NCI-H524 treated with DMSO at 0.1 percent for 48 hours (cell line): ENCODE results near the gene SH3RF2.
A peak's percentile ranks its signal among the peaks of the same experiment; 100 is the strongest.
"Not testable (repeated sequence)": the region's sequence is repeated elsewhere in the genome, so short reads cannot be mapped to it uniquely, and the experiment has no call there.

Experiments used
- DNase-seq: peaks from one replicate; lab custom pipeline; 2025; lab: John Stamatoyannopoulos, UW

SH3RF2 gene

GRCh38 chr5:145948047-145948446, 11.7 kb downstream of the SH3RF2 start:
- no peak for DNase-seq

- DNase-seq: no peak
Observed at GRCh38 chr5:145948921-145949320, 12.5 kb downstream of the SH3RF2 start.

DNA sequence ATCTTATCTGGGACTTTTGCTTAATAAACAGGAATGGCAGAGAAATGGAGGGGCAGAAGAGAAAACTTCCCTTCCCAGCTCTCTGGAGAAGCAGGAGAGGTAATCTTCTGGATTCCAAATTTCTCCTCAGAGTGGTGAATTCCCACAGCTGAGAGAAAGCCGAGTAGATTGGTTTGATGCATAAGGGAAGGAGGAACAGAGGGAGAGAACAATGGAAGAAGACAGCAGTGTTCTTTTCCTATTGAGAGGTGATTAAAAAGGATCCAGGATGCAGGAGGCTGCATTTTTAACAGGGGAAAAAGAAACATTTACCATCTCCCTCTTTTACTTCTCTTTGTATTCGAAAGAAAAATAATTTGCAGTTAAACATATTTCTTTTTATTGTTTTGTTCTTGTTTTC, 13.1 kb downstream of the SH3RF2 start:
- no peak for DNase-seq

DNA sequence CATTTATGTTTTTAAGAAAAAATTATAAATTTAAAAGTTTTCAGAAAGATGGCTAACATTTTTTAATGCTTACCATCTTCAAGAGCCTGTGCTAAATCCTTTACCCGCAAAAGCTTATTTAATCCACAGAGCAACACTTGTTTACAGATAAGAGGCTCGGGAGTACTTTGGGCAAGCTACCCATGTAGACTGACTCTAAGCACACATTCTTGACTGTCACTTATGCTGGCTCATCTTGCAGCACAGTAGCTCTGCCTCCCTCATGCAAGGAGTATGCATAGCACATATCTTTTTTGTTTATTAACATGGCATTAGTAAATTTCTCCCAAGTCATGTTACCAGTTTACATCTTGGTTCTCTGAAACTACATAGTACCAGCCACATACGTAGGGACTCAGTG, 14.7 kb downstream of the SH3RF2 start:
- peak; percentile 46 for DNase-seq

- DNase-seq: no peak
Observed at GRCh38 chr5:145953202-145953601, 16.8 kb downstream of the SH3RF2 start.

DNA sequence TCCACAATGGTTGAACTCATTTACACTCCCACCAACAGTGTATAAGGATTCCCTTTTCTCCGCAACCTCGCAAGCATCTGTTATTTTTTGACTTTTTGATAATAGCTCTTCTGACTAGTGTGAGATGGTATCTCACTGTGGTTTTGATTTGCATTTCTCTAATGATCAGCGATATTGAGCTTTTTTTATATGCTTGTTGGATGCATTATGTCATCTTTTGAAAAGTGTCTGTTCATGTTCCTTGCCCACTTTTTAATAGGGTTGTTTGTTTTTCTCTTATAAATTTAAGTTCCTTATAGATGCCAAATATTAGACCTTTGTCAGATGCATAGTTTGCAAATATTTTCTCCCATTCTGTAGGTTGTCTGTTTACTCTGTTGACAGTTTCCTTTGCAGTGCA, 17.8 kb downstream of the SH3RF2 start:
- not testable (repeated sequence) for DNase-seq

DNA sequence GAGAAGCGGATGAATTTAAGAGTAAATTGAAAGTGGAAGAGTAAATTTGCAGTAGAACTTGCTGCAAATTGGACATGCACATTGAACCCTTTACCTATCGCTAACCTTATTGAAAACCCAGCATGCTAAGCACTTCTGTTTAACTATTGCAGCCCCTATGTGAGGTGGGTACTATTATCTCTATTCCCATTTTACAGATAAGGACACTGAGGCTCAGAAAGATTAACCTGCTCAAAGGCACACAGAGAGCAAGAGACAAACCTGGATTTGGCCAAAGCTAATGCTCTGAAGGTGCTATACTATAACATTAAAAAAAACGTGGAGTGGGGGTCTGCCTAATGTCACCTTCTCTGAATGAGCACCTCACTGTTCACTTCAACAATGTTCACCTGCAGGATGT, 21.0 kb downstream of the SH3RF2 start:
- DNase-seq: no peak

GRCh38 chr5:145958436-145958835, 22.1 kb downstream of the SH3RF2 start:
- no peak for DNase-seq

- DNase-seq: no peak
Observed at GRCh38 chr5:145960166-145960565, 23.8 kb downstream of the SH3RF2 start.

DNA sequence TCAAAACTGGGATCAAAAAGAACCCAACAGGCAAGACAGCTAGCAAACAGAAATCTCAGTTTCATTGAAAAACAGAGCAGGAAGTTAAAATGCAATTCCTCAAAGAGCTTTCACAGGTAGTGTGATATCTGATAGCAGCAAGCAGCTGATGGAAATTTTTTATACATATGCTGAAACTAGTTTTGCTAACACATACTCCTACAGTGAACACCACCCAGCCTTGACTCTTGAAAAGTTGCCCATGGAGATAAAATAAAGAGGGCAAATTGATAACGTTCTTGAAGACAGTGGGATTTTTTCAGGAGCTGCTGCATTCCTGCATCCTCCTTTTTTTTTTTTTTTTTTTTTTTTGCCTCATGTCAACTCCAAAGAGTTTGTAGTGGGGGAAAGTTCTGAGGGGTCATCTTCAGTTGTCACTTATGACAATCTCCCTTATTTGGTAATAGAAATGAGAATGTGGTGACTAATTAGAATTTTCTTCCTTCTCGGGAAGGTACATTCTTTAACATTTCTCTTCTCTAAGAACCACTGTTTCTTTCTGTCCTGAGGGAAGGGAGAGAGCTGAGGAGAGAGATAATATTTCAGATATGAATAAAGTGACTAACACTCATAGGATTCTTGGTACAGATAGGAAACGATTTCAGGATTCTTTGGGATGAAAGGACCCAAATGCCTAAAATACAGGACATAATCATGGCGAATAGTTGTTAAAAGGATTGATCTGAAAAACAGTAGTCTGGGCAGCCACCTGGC, 24.6 kb downstream of the SH3RF2 start:
- DNase-seq: no peak

DNA sequence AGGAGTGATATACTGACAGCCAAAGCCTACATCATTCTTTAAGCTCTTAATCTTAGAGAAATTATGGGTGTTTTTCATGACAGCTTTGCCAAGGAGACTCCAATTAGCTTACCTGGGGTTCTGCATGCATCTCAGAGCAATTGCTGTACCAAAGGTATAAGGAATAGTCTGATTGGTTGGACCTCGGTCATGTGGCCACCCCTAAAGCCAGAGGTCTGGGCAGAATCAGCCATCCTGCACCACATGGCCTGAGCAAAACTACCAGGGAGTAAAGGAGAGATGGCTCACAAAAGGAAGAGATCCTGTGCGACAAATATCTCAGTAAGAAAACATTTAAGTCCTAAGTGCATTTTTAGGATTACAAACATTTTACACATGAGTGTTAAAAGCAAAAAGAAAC, 25.6 kb downstream of the SH3RF2 start:
- no peak for DNase-seq

DNA sequence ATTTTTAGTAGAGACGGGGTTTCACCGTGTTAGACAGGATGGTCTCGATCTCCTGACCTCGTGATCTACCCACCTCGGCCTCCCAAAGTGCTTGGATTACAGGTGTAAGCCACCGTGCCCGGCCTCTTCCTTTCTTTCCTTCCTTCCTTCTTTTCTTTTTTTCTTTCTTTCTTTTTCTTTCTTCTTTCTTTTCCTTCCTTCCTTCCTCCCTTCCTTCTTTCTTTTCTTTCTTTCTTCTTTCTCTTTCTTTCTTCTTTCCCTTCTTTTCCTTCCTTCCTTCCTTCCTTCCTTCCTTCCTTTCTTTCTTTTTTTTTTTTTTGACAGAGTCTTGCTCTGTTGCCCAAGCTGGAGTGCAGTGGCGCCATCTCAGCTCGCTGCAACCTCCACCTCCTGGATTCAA, 27.6 kb downstream of the SH3RF2 start:
- DNase-seq: not testable (repeated sequence)

DNA sequence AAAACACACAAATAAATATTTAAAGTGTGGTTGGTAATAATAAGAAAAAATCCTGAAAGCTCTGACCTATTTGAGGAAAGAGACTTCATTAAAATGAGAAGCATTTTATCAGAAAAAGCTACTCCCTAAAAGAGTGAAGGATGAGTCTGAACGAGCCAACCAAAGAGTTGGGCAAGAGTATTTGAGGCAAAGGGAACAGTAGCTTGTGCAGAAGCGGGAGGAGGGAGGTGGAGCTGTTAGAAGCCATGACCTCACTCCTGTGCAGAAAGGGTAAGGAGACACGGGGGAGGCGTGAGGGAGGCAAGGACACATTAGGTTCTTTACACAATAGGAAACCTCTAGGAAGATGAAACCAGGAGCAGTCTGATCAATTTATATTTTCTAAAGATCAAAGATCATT, 29.4 kb downstream of the SH3RF2 start:
- DNase-seq: no peak

DNA sequence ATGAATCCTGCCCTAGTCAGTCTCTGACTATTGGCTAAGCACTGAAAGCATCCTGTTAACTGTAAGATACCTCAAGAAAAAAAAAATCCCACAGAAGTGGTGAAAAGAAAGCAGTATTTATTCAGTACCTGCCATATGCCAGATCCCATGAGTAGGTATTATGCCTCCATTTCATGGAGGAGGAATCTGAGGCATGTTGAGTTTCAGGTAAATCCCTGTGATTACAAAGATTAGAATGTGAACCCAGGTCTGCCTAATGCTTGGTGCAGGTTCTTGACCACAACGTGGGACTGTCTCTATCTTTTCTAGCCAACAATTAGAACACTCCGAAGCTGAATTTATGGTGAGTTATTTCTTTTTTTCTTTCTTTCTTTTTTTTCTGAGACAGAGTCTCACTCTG, 30.9 kb downstream of the SH3RF2 start:
- no peak for DNase-seq

- DNase-seq: no peak
Observed at GRCh38 chr5:145968970-145969713, 32.8 kb downstream of the SH3RF2 start.

DNA sequence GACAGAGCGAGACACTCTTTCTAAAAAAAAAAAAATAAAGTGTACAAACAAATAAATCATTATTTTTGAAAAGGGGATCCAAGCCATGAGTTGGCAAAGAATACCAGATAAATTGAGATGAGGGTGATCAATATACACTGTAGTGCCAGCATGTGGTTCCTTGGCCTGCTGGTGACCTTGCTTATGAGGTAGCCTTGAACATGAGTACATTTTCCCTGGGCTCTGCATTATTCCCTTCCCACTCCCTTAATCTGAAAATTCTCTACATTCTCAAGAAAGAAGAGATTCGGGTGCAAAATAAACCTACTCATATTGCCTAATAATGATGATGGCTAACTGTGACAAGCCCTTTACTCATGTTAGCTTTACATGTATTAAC, 33.3 kb downstream of the SH3RF2 start:
- DNase-seq: no peak

DNA sequence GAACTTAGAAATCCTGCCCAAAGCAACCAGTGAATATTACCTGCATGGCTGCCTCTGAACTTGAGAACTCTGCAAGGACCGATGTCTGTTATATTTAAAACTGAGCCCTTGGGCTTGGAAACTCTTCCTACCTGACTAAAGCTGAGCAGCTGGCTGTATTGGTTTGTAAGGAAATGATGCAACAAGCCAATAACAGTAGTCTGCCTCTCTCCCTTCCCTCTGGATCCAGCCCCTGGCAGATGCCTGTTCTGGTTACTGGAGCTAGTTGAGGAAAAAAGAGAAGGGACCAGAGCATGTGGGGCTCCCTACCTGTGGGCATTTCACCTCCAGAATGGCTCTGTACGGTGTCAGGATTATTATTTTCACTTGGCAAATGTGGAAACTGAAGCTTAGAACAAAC, 34.7 kb downstream of the SH3RF2 start:
- DNase-seq: no peak

GRCh38 chr5:145971701-145972100, 35.3 kb downstream of the SH3RF2 start:
- no peak for DNase-seq

- no peak for DNase-seq
Observed at GRCh38 chr5:145975001-145975360, 38.6 kb downstream of the SH3RF2 start.

- no peak for DNase-seq
Observed at GRCh38 chr5:145975361-145976066, 39.1 kb downstream of the SH3RF2 start.

DNA sequence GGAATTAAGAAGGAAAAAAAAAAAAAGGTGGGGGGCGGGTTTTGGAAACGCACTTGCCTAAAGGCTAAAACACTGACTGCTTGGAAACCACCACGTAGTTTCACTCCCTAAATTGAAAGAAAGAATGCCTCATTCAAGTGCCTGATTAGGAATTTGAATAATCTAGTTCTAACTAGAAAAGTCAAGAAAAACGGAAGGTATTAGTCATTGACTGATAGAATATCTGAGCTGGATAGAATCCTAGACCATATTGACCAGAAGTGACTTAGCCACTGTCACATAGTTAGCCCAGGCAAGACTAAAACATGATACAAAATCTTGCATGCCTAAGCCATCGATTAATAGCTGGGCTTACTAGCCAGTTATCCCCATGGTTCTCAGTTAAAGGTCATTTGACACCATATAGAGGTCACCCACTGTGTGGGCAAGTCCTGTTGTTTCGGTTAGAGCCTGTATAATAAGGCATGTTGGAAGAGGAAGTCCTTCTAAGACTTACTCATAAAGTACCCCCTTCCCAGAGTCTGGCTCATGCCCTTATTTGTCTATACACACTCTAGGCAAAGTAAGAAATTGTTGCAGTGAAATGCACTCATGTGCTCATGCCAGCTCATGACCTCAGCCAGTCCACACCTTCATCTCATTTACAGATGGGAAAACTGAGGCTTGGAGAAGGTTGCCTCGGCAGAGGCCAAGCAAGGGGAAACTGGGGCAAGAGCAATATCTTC, 40.2 kb downstream of the SH3RF2 start:
- no peak for DNase-seq

- no peak for DNase-seq
Observed at GRCh38 chr5:145978171-145978570, 41.8 kb downstream of the SH3RF2 start.
